Measurements from ENCODE around the gene CELA2A. TPM values are rescaled to one million over a fixed set of nuclear protein-coding genes. Genes with fewer than 3 reads are reported as not detected.
"Not testable (repeated sequence)": the region's sequence is repeated elsewhere in the genome, so short reads cannot be mapped to it uniquely, and the experiment has no call there.

CELA2A gene
- total RNA-seq, 2 experiments from 2014 or later: not detected

DNA sequence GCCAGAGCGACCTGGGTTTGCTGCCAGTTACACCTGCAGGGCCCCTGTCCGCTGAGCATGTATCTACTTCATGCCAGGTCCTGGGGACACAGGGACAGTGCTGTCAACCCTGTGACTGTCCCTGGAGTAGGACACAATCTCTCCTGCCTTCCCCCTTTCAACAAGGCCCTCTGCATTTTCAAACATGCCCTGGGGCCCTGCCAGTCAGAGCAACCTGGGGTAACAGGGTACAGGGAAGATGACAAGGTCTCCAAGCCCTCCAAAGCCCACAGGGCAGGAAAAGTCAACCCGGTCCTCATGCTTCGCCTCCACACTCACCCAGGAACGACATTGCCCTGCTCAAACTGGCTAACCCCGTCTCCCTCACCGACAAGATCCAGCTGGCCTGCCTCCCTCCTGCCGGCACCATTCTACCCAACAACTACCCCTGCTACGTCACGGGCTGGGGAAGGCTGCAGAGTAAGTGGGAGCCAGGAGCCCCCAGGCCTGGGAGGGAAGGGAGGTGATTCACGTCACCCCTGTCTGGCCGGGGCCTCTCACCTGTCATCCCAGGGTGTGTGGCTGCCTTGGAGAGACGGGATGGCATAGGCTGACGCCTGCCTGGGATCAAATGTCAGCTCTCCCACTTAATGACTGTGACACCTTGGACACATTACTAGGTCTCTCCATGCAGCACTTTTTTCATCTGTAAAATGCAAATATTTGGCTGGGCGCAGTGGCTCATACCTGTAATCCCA is 6.7 kb downstream of the CELA2A start:
- intact Hi-C loops (cut with micrococcal nuclease); H3K9me3 Mint-ChIP-seq; H3K4me1 Mint-ChIP-seq (ENCODE audit: low read depth); H3K4me3 Mint-ChIP-seq; POLR2A ChIA-PET; DNase-seq; CTCF ChIA-PET; H3K36me3 Mint-ChIP-seq; H3K27me3 Mint-ChIP-seq; H3K27ac Mint-ChIP-seq: not testable (repeated sequence)

DNA sequence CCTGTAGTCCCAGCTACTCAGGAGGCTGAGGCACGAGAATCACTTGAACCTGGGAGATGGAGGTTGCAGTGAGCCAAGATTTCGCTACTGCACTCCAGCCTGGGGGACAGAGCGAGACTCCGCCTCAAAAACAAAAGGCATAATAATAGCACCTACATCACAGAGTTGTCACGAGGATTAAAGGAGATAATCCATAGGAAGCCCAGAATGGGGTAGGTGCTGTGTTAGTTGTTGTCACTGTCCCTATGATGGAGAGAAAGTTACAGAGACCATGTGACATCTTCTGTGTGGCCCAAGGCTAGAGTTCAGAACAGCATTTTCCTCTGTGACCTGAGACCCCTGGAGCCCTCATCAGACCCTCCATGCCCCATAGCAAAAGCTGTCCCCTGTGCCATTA is 7.4 kb downstream of the CELA2A start:
- intact Hi-C loops (cut with micrococcal nuclease); H3K36me3 Mint-ChIP-seq; H3K27me3 Mint-ChIP-seq; DNase-seq; H3K4me3 Mint-ChIP-seq; H3K9me3 Mint-ChIP-seq; H3K4me1 Mint-ChIP-seq (ENCODE audit: low read depth); H3K27ac Mint-ChIP-seq; CTCF ChIA-PET: not testable (repeated sequence)
- POLR2A ChIA-PET: interaction anchor here (0.6 kb wide), 1 partner anchor 74 kb away, joined by 5 read pairs; no protein-coding TSS in a partner anchor

- DNase-seq: no peak
- Mint-ChIP-seq H3K4me3 (no peak overlapping the region), H3K36me3 (no peaks in the 10 kb centered on the region), H3K9me3 (no peaks in the 10 kb centered on the region), H3K4me1 (ENCODE audit: low read depth) (no peaks in the 10 kb centered on the region), H3K27ac (no peak overlapping the region), H3K27me3 (peaks cover 2% of the 10 kb centered on the region)
- intact Hi-C loops (cut with micrococcal nuclease): no loop called here
- ChIA-PET CTCF (interaction anchor here (0.6 kb wide), 1 partner anchor 36 kb away, joined by 3 read pairs; no protein-coding TSS in a partner anchor), POLR2A (no interaction called here)
Measured at GRCh38 chr1:15465674-15466073, 9.1 kb downstream of the CELA2A start.

DNA sequence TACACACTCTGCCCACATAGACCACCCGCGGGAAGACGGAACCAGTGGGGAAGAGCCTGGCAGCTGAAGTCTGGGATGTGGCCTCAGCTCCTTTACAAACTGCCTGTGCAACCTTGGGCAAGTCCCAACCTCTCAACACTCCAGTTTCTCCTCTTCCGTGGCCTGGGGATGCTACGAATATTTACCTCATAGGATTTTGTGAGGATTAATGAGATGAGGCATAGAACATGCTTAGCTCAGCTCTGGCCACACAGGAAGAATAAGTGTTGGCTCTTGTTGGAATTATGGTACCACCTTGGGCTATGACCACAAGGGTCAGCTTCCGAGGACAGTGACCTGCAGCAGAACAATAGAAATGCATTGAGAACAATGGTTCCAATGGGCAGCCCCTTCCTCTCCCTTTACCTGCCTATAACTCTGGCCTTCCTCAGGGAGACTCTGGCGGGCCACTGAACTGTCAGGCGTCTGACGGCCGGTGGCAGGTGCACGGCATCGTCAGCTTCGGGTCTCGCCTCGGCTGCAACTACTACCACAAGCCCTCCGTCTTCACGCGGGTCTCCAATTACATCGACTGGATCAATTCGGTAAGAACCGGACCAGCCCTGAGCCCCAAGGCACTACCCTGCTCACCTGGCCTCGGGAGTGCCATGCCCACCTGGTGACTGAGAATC is 10.6 kb downstream of the CELA2A start:
- CTCF ChIA-PET; intact Hi-C loops (cut with micrococcal nuclease); H3K27ac Mint-ChIP-seq; H3K4me3 Mint-ChIP-seq; H3K27me3 Mint-ChIP-seq; H3K4me1 Mint-ChIP-seq (ENCODE audit: low read depth); POLR2A ChIA-PET; H3K36me3 Mint-ChIP-seq; H3K9me3 Mint-ChIP-seq; DNase-seq: not testable (repeated sequence)

DNA sequence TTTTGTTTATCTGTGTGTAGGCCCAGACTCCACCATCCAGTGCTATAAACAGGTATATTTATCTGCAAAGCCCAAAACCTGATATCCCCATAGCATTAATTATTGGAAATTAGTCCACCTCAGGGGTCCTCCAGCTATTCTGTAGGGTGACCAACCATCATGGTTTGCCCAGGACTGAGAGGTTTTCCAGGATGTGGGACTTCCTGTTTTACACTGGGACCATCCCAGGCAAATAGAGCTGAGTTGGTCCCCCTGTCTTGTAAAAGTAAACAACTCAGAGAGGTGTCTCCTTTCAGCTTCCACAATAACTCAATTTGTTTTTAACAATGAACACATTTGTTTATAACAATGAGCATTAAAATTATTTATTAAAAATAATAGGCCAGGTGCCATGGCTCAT is 11.6 kb downstream of the CELA2A start:
- no peak for DNase-seq
- no peak overlapping the region for H3K27ac Mint-ChIP-seq
- no peaks in the 10 kb centered on the region for H3K9me3 Mint-ChIP-seq
- ChIA-PET POLR2A (no interaction called here), CTCF (no interaction called here)
- peaks cover 2% of the 10 kb centered on the region for H3K27me3 Mint-ChIP-seq
- H3K4me1 Mint-ChIP-seq (ENCODE audit: low read depth): no peaks in the 10 kb centered on the region
- no peak overlapping the region for H3K4me3 Mint-ChIP-seq
- intact Hi-C loops (cut with micrococcal nuclease): no loop called here
- H3K36me3 Mint-ChIP-seq: no peaks in the 10 kb centered on the region

- peaks cover 2% of the 10 kb centered on the region for H3K27me3 Mint-ChIP-seq
- H3K4me1 Mint-ChIP-seq (ENCODE audit: low read depth): no peaks in the 10 kb centered on the region
Measured at GRCh38 chr1:15469361-15469760, 12.8 kb downstream of the CELA2A start.

DNA sequence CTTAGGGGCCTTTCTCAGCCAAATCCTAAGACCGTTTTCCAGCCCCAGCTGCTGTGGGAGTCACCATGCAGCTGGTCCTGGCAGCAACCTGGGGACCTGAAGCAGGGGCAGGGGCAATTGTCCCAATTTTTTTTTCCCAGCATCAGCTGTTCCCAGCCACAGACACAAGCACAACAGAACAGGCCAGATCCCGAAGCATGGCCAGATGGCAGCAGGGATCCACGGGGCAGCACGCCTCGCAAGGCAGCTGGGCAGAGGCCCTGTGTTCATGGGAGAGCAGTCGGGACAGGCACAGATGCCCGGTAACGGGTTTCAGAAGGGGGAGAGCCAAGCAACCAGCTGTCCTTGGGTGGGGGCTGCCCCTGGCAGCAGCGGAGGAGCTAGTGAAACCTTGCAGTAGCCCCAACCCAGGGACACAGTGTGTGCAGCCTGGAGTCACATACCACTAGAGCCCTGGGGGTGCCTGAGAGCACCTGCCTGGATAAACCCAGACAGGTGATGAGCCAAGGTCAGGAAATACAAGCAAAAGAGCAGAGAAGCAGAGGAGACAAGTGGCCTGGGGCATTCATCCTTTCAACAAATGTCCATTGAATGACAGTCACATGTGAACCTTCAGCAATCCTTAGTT is 13.4 kb downstream of the CELA2A start:
- intact Hi-C loops (cut with micrococcal nuclease); POLR2A ChIA-PET; CTCF ChIA-PET: not testable (repeated sequence)

More at GRCh38 chr1:15469361-15469760, 12.8 kb downstream of the CELA2A start:
- CTCF ChIA-PET: no interaction called here
- intact Hi-C loops (cut with micrococcal nuclease): no loop called here
- Mint-ChIP-seq H3K9me3 (no peaks in the 10 kb centered on the region), H3K36me3 (no peaks in the 10 kb centered on the region), H3K27ac (no peak overlapping the region), H3K4me3 (no peak overlapping the region)
- no peak for DNase-seq
- POLR2A ChIA-PET: no interaction called here

GRCh38 chr1:15471067-15471466 is 14.5 kb downstream of the CELA2A start:
- CTCF ChIA-PET; H3K27me3 Mint-ChIP-seq; H3K27ac Mint-ChIP-seq; H3K4me3 Mint-ChIP-seq; POLR2A ChIA-PET; intact Hi-C loops (cut with micrococcal nuclease); H3K9me3 Mint-ChIP-seq; H3K36me3 Mint-ChIP-seq; DNase-seq; H3K4me1 Mint-ChIP-seq (ENCODE audit: low read depth): not testable (repeated sequence)

More for the DNA sequence above, 13.4 kb downstream of the CELA2A start:
- not testable (repeated sequence) for H3K27ac Mint-ChIP-seq; H3K9me3 Mint-ChIP-seq; H3K4me3 Mint-ChIP-seq; H3K36me3 Mint-ChIP-seq; DNase-seq; H3K27me3 Mint-ChIP-seq; H3K4me1 Mint-ChIP-seq (ENCODE audit: low read depth)

- POLR2A ChIA-PET; DNase-seq; intact Hi-C loops (cut with micrococcal nuclease); H3K27ac Mint-ChIP-seq; H3K9me3 Mint-ChIP-seq; H3K36me3 Mint-ChIP-seq; H3K4me1 Mint-ChIP-seq (ENCODE audit: low read depth); H3K27me3 Mint-ChIP-seq; H3K4me3 Mint-ChIP-seq; CTCF ChIA-PET: not testable (repeated sequence)
Measured at GRCh38 chr1:15471723-15472122, 15.2 kb downstream of the CELA2A start.

DNA sequence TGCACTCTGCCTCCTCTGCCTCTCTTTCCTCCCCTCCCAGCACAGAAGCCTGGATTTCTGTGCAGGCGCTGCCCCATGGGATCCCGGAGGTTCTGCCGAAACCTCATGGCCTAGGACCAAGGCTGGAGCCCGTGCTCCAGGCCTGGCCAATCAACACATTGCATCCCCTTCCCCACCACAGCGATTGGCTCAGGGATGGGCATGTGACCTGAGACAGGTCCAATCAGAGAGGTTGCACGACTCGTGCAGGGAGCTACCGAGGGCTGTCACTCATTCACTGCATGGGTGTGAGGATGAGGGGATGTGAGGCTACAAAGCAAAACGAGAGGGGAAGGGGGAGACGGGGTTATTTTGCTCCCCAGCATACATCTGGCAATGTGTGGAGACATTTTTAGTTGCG is 16.1 kb downstream of the CELA2A start:
- Mint-ChIP-seq H3K36me3 (no peaks in the 10 kb centered on the region), H3K27ac (no peak overlapping the region), H3K27me3 (no peaks in the 10 kb centered on the region), H3K4me3 (no peak overlapping the region), H3K9me3 (no peaks in the 10 kb centered on the region), H3K4me1 (ENCODE audit: low read depth) (no peaks in the 10 kb centered on the region)
- intact Hi-C loops (cut with micrococcal nuclease): no loop called here
- no peak for DNase-seq
- CTCF ChIA-PET: interaction anchor here (0.5 kb wide), 1 partner anchor 164 kb away, joined by 4 read pairs; no protein-coding TSS in a partner anchor
- POLR2A ChIA-PET: no interaction called here

GRCh38 chr1:15475752-15476314 is 19.3 kb downstream of the CELA2A start, which contains the start of gene CELA2B:
TSS of gene CELA2B (plus strand) at chr1:15476104. CDS start at chr1:15476126, 22 bp downstream.
- Mint-ChIP-seq H3K27me3 (no peaks in the 10 kb centered on the region), H3K9me3 (no peaks in the 10 kb centered on the region), H3K27ac (no peak within 1 kb of the TSS), H3K4me3 (no peak within 1 kb of the TSS), H3K36me3 (no peaks in the 10 kb centered on the region), H3K4me1 (ENCODE audit: low read depth) (no peaks in the 10 kb centered on the region)
- DNase-seq: no peak
- intact Hi-C loops (cut with micrococcal nuclease): loop anchor here (2.0 kb wide), 1 partner anchor 37 kb away; the partner anchor contains the start of gene CTRC
- POLR2A ChIA-PET: no interaction called here
- CTCF ChIA-PET: no interaction called here

- ChIA-PET POLR2A (no interaction called here), CTCF (no interaction called here)
- Mint-ChIP-seq H3K36me3 (no peaks in the 10 kb centered on the region), H3K4me3 (no peak overlapping the region), H3K27me3 (no peaks in the 10 kb centered on the region), H3K27ac (no peak overlapping the region), H3K9me3 (no peaks in the 10 kb centered on the region), H3K4me1 (ENCODE audit: low read depth) (no peaks in the 10 kb centered on the region)
- intact Hi-C loops (cut with micrococcal nuclease): no loop called here
- DNase-seq: no peak
Measured at GRCh38 chr1:15476927-15477326, 20.4 kb downstream of the CELA2A start.

Data from activated CD4-positive, alpha-beta memory T cell treated with anti-CD3 and anti-CD28 coated beads for 36 hours (primary cell).